Endometrial microvascular endothelial cells (primary cell): Measurements from ENCODE around the gene LRRN4CL. TPM values are rescaled to one million over a fixed set of nuclear protein-coding genes. Genes with fewer than 3 reads are reported as not detected.
"Not testable (repeated sequence)": the region's sequence is repeated elsewhere in the genome, so short reads cannot be mapped to it uniquely, and the experiment has no call there.

Experiments used
- in situ Hi-C: cut with HindIII; loops from 2 replicates; pipeline ENCODE4 v1.10.0; 2017; ENCODE audit warnings: low sequenced_read_pairs, low pct_unique_long_range_greater_than_20kb; ENCODE audit errors: inconsistent ontology term
- total RNA-seq: library from RNA; depleted of rRNA; stranded (reverse); fragments of >200 nt; gene quantifications from one replicate; pipeline ENCODE4 v1.2.3, GENCODE V29; 2015; ENCODE audit errors: inconsistent ontology term

LRRN4CL gene
- not detected for total RNA-seq

GRCh38 chr11:62689421-62690183 is at the start of gene LRRN4CL:
LRRN4CL (minus strand) TSS chr11:62689530; CDS start chr11:62688508, 1,022 bp downstream.
- in situ Hi-C loops, result loop anchor here (10.0 kb wide), 1 partner anchor 55 kb away; no protein-coding TSS in a partner anchor

GRCh38 chr11:62737196-62737595 is 47.9 kb upstream of the LRRN4CL start:
- in situ Hi-C loops, result no loop called here

GRCh38 chr11:62732830-62733229 is 43.5 kb upstream of the LRRN4CL start:
- in situ Hi-C loops, result no loop called here

- in situ Hi-C loops, result not testable (repeated sequence)
Measured at GRCh38 chr11:62730076-62730475, 40.7 kb upstream of the LRRN4CL start.

- in situ Hi-C loops, result no loop called here
Measured at GRCh38 chr11:62728171-62728988, 39.0 kb upstream of the LRRN4CL start, which contains the start of gene TTC9C. TTC9C (plus strand) TSS chr11:62728486; CDS start chr11:62728849, 363 bp downstream.

GRCh38 chr11:62727872-62728170 is 38.5 kb upstream of the LRRN4CL start:
- in situ Hi-C loops, result no loop called here

- in situ Hi-C loops, result no loop called here
Measured at GRCh38 chr11:62727165-62727871, 38.0 kb upstream of the LRRN4CL start, which contains the start of gene HNRNPUL2. HNRNPUL2 (minus strand) TSS chr11:62727457; CDS start chr11:62727156, 301 bp downstream.

GRCh38 chr11:62726915-62727164 is 37.5 kb upstream of the LRRN4CL start:
- in situ Hi-C loops, result no loop called here

GRCh38 chr11:62726156-62726914 is 37.0 kb upstream of the LRRN4CL start:
- in situ Hi-C loops, result no loop called here

GRCh38 chr11:62725646-62726045 is 36.3 kb upstream of the LRRN4CL start:
- in situ Hi-C loops, result no loop called here

GRCh38 chr11:62724171-62724570 is 34.8 kb upstream of the LRRN4CL start:
- in situ Hi-C loops, result no loop called here

- in situ Hi-C loops, result no loop called here
Measured at GRCh38 chr11:62721994-62722393, 32.7 kb upstream of the LRRN4CL start.

- in situ Hi-C loops, result no loop called here
Measured at GRCh38 chr11:62719302-62719978, 30.1 kb upstream of the LRRN4CL start.

GRCh38 chr11:62716816-62717215 is 27.5 kb upstream of the LRRN4CL start:
- in situ Hi-C loops, result no loop called here

GRCh38 chr11:62716206-62716605 is 26.9 kb upstream of the LRRN4CL start:
- in situ Hi-C loops, result no loop called here

GRCh38 chr11:62715150-62716130 is 26.1 kb upstream of the LRRN4CL start:
- in situ Hi-C loops, result no loop called here

- in situ Hi-C loops, result no loop called here
Measured at GRCh38 chr11:62713343-62713742, 24.0 kb upstream of the LRRN4CL start.
